Transverse colon (tissue), 4 donors: Measurements from ENCODE around the gene TAS2R13.

Experiments used
- EP300 ChIP-seq: sonication (generic); formaldehyde crosslinking; IDR thresholded peaks from one replicate; pipeline ENCODE4 v1.6.1; 2017; ENCODE audit warnings: antibody characterized with exemption, low read depth
- POLR2A ChIP-seq: fragments of 450-650 bp; IDR thresholded peaks from one replicate; pipeline ENCODE4 v1.6.1; 2016; ENCODE audit warnings: antibody characterized with exemption, mild to moderate bottlenecking, moderate library complexity
- POLR2AphosphoS5 ChIP-seq, 3 donors: sonication (generic); formaldehyde crosslinking; IDR thresholded peaks; one replicate each; pipeline ENCODE4 v1.6.1; 2016; ENCODE audit warnings: antibody characterized with exemption in 3 of 3
- TF ChIP-seq, protein P1 (sequence below), 5 experiments: fragments of 200-600 bp in 3 of 5; fragments of 450-650 bp in 2 of 5; sonication (generic) in 3 of 5; IDR thresholded peaks; 1 replicate in 2 of 5; 2 replicates in 3 of 5; pipeline ENCODE4 v1.5.1; 2016 to 2017; ENCODE audit warnings: antibody characterized with exemption in 5 of 5, inconsistent platforms in 3 of 5, mild to moderate bottlenecking in 2 of 5, moderate library complexity in 1 of 5

- TF ChIP-seq, protein P1, sequence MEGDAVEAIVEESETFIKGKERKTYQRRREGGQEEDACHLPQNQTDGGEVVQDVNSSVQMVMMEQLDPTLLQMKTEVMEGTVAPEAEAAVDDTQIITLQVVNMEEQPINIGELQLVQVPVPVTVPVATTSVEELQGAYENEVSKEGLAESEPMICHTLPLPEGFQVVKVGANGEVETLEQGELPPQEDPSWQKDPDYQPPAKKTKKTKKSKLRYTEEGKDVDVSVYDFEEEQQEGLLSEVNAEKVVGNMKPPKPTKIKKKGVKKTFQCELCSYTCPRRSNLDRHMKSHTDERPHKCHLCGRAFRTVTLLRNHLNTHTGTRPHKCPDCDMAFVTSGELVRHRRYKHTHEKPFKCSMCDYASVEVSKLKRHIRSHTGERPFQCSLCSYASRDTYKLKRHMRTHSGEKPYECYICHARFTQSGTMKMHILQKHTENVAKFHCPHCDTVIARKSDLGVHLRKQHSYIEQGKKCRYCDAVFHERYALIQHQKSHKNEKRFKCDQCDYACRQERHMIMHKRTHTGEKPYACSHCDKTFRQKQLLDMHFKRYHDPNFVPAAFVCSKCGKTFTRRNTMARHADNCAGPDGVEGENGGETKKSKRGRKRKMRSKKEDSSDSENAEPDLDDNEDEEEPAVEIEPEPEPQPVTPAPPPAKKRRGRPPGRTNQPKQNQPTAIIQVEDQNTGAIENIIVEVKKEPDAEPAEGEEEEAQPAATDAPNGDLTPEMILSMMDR (IDR thresholded peaks at IDR 0.05): no peak
- TF ChIP-seq EP300: no peak
- TF ChIP-seq POLR2AphosphoS5 (IDR thresholded peaks at IDR 0.05): no peak
- no peak for TF ChIP-seq POLR2A
Measured at GRCh38 chr12:10956085-10956484, 46.7 kb upstream of the TAS2R13 start.
